Urinary bladder (tissue), 4 donors: Measurements from ENCODE around the gene TCIRG1. TPM values are rescaled to one million over a fixed set of nuclear protein-coding genes. Genes with fewer than 3 reads are reported as not detected.

Experiments
- DNase-seq: peaks from one replicate; pipeline ENCODE4 v3.0.0-alpha.2; 2015; ENCODE audit errors: extremely low spot score
- H3K27ac ChIP-seq: one replicate; pipeline ENCODE4 v1.5.1; 2013; ENCODE audit warnings: low read depth, mild to moderate bottlenecking, moderate library complexity
- H3K36me3 ChIP-seq: one replicate; pipeline ENCODE4 v1.6.1; 2013; ENCODE audit warnings: mild to moderate bottlenecking, moderate library complexity; ENCODE audit not compliant: insufficient read depth
- H3K4me1 ChIP-seq: one replicate; pipeline ENCODE4 v1.6.1; 2013; ENCODE audit warnings: mild to moderate bottlenecking, moderate library complexity; ENCODE audit not compliant: insufficient read depth
- H3K4me3 ChIP-seq: one replicate; pipeline ENCODE4 v1.5.1; 2013; ENCODE audit warnings: low read depth, low read length
- WGBS: extraction: QIAGEN DNeasy Blood & Tissue Kit; methylation state at CpG from one replicate; pipeline ENCODE4 v1.1.7; 2013; 5-methylcytosine and 5-hydroxymethylcytosine counted together
- polyA plus RNA-seq: library from polyadenylated mRNA; stranded (reverse); fragments of 200-250 nt; gene quantifications from one replicate; pipeline ENCODE4 v1.2.3, GENCODE V29; 2013
- total RNA-seq: library from RNA; depleted of rRNA; stranded (reverse); fragments of >200 nt; gene quantifications from one replicate; pipeline ENCODE4 v1.2.3, GENCODE V29; 2014
- donor health status: healthy with polysubstance abuse.
- donor health status: healthy.

TCIRG1 gene
- total and polyA plus RNA-seq, 2 donors: 43.4 to 108 TPM

DNA sequence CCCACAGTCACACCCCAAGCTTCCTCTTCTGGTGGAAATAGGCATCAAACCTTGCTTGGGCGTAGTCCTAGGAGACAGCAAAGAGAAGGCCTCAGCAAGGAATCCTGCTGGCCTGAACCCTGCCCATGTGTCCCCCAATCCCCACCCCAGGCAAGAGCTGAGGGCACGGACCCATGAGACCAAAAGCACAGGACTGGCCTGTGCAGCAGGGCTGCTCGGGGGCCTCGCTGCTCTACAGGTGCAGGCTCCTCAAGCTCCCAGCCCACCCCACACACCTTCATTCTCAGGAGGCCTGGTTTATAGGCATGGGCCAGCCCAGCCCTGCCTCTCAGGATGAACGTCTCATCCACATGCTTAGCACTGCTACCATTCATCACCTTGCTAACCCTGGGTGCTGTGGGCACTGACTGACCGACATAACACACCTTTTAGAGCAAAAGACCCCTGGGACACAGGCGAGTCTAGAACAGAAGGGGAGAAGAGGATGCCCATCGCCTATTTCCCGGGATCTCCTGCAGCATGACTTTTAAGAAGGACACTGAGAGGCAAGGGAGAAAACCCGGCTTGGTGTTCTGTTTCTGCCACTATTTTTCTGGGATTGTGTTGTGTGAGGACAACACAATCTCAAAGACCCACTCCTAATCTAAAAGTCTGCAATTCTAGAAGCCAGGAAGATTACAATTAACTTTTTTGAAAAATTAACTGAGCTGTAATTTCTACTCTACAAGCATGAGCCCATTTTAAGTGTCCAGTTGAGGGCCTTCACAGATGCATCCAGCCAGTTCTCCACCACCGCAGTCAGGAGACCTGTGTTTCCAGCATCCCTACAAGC lies 15.4 kb downstream of the TCIRG1 start:
- H3K36me3 ChIP-seq: peaks cover 11% of the 10 kb centered on the region
- WGBS: 88% methylated on average over 11 of the region's 11 CpGs
- H3K27ac ChIP-seq: no peak overlapping the region
- H3K4me1 ChIP-seq: no peaks in the 10 kb centered on the region
- no peak for DNase-seq
- H3K4me3 ChIP-seq: no peak overlapping the region

DNA sequence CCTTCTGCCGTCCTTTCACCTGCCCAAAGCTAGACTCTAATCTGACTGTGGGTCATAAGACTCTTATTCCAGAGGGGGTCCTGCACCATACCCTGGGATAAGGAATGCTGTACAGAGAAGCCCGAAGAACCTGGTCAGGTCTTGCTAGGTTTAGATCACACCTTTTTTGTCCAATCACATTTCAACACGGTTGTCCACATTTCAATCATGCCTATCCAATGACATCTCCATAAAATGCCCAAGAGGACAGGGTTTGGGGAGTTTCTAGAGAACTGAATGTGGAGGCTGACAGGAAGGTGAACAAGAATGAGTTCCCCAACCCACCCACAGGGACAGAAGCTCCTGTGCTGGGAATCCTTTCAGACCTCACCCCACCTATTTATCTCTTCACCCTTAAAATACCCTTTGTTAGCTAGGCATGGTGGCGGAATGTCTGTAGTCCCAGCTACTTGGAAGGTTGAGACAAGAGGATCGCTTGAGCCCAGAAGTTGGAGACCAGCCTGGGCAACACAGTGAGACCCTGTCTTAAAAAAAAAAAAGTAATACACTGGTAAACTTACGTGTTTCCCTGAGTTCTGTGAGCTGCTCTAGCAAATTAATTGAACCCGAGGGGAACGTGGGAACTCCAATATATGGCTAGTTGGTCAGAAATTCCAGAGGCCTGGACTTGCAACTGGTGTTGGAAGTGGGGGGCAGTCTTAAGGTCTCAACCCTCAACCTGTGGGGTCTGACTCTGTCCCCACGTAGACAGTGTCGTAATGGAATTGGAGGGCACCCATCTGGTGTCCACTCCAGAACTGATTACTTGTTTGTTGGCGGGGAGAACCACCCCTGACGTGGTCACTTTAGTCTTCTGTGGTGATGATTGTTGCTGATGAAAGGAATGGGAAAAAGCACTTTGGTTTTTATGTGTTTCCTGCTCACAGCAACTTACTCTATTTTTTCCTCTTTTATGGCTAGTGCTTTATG lies 17.8 kb downstream of the TCIRG1 start:
- Histone ChIP-seq H3K36me3 (peaks cover 2% of the 10 kb centered on the region), H3K4me3 (no peak overlapping the region), H3K27ac (no peak overlapping the region), H3K4me1 (no peaks in the 10 kb centered on the region)
- DNase-seq: no peak
- 92% methylated on average over 12 of the region's 12 CpGs for WGBS

DNA sequence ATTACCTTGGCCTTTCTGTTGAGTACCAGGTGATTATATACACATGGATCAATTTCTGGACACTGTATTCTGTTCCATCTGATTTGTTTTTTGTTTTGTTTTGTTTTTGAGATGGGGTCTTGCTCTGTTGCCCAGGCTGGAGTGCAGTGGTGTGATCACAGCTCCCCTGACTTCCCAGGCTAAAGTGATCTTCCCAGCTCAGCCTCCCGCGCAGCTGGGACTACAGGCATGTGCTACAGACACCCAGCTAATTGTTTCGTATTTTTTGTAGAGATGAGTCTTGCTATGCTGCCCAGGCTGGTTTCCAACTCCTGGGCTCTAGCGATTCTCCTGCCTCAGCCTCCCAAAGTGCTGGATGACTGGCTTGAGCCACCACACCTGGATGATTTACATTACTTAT lies 19.0 kb downstream of the TCIRG1 start:
- H3K4me1 ChIP-seq: no peaks in the 10 kb centered on the region
- H3K27ac ChIP-seq: no peak overlapping the region
- 95% methylated on average over 4 of the region's 4 CpGs for WGBS
- DNase-seq: no peak
- H3K36me3 ChIP-seq: peaks cover 5% of the 10 kb centered on the region
- no peak overlapping the region for H3K4me3 ChIP-seq

DNA sequence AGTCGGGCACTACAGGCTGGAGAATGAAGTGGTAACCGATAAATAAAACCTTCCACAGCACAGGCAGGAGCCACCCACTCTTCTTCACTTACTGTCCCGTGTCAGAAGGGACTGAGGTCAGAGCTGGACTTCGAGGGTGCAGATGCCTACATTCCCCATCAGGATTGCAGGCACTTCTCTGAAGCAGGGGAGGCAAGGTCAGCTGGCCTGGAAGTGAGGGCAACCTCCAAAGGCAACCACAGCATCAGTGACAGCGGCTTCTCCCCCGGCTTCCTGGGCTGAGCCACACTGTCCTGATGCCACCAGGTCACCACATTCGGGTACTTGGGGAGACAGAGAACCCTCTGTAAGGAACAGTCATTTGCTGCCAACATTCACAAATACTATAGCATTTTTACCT lies 22.7 kb downstream of the TCIRG1 start:
- H3K36me3 ChIP-seq: peaks cover 5% of the 10 kb centered on the region
- WGBS: 96% methylated on average over 7 of the region's 7 CpGs
- no peak overlapping the region for H3K4me3 ChIP-seq
- no peak for DNase-seq
- H3K4me1 ChIP-seq: no peaks in the 10 kb centered on the region
- no peak overlapping the region for H3K27ac ChIP-seq

DNA sequence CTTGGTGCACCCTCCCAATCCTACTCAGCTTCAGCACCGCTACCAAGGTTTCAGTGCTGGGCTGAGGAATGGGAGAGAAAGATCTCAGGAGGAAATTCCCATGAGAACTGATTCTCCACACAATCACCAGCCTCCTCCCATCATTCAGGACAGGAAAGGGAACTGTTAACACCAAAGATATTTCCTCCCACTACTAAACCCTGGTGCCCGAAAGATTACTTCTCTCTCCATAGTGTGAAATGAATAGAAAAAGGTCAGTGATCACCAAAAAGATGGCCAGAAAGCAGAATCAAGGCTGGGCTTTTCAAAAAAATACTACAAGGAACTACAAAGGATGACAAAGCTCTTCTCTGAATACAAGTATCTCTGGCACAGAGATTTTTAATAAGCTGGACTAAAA lies 26.1 kb downstream of the TCIRG1 start:
- H3K36me3 ChIP-seq: peaks cover 11% of the 10 kb centered on the region
- H3K4me3 ChIP-seq: no peak overlapping the region
- WGBS: 88% methylated on average over 2 of the region's 2 CpGs
- H3K27ac ChIP-seq: no peak overlapping the region
- no peaks in the 10 kb centered on the region for H3K4me1 ChIP-seq
- no peak for DNase-seq

DNA sequence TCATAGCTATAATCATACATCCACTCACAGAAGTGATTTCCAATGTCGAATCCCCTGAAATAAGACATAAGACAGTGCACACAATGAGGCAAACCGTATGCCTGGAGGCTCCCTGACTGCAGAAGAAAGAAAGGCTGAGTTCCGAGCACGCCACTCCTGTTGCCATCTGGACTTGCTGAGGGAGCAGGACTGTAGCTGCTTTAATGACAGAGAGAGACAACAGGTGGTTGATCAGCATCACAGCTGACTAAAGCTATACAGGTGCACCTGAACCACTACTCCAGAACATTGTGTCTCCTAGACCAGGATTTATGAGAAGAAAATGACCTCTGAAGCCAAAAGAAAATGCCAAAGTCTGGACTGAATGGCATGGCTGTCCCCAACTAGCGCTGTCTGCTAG lies 27.0 kb downstream of the TCIRG1 start:
- Histone ChIP-seq H3K4me1 (no peaks in the 10 kb centered on the region), H3K36me3 (peaks cover 11% of the 10 kb centered on the region), H3K4me3 (no peak overlapping the region), H3K27ac (no peak overlapping the region)
- 95% methylated on average over 5 of the region's 5 CpGs for WGBS
- no peak for DNase-seq

DNA sequence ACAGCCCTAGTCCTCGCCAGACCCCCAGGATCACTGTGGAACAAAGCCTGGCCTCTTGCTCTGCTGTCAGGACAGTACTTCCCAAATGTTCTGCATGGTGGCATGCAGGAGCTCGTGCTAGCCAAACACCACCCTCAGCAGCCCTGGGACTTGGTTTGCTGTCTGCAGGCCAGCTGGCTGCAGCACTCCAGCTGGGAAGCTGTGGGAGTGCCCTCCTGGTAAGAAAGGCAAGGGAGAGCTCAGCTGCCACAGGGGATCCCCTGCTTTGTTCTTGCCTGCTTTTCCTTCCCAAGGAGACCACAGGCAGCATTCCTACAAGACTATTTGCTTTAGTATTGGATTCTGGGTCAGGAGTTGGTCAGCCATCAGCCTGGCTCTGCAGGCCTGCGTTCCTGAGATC lies 27.9 kb downstream of the TCIRG1 start:
- Histone ChIP-seq H3K36me3 (peaks cover 11% of the 10 kb centered on the region), H3K4me3 (no peak overlapping the region), H3K27ac (no peak overlapping the region), H3K4me1 (no peaks in the 10 kb centered on the region)
- 92% methylated on average over 3 of the region's 3 CpGs for WGBS
- no peak for DNase-seq

DNA sequence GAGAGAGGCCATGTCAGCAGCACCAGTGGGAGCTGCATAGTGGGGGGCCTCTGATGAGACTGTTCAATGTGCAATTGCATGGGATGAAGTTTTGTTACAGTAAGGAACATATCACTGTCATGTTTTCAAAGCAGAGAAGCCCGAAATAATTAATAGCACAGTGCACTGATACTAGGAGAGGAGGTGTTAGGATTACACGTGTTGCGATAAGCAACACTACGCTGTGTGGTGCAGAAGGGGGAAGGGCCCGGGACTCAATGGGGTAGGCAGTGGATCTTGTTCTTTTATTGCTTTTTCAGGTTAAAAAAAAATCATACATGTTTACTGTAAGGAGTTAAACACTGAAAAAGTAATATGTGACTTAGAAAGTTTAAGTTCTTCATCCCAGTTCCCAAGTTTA lies 29.2 kb downstream of the TCIRG1 start:
- H3K27ac ChIP-seq: no peak overlapping the region
- 93% methylated on average over 5 of the region's 5 CpGs for WGBS
- no peaks in the 10 kb centered on the region for H3K4me1 ChIP-seq
- DNase-seq: no peak
- H3K4me3 ChIP-seq: no peak overlapping the region
- H3K36me3 ChIP-seq: peaks cover 8% of the 10 kb centered on the region

DNA sequence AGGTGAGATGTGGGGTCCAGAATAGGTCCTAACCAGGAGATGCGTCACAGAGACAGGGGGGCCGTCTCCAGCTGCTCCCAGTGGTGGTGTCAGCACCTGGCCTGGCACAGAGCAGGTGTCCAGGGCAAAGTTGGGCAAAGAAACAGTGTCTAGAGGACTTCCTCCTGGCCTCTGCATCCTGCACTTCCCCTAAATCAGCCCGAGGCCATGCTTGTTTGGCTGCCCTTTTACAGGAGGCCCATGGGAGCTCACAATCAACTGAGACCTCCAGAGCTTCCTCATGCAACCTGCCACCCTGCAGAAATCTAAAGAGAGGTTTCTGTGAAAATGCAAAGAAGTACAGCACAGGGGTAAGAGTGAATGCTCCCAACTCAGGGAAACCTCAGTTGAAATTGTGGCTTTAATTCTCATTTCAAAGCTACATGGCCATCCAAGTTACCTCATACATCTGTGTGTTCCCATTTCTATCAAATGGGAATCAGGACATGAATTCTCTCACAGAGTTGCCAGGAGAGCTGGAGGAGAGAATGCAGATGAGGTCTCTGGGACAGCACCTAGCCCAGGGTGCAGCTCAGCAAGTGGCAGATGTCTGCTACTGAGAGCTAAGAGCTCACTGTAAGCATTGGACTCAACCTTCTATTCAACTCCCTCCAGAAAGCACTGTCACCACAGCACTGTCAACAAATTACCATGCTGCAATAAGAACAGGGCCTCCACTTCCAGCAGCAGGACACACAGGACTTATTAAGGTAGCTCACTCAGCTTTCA lies 32.6 kb downstream of the TCIRG1 start:
- Histone ChIP-seq H3K4me1 (no peaks in the 10 kb centered on the region), H3K36me3 (peaks cover 8% of the 10 kb centered on the region), H3K27ac (no peak overlapping the region), H3K4me3 (no peak overlapping the region)
- 90% methylated on average over 3 of the region's 3 CpGs for WGBS
- no peak for DNase-seq

DNA sequence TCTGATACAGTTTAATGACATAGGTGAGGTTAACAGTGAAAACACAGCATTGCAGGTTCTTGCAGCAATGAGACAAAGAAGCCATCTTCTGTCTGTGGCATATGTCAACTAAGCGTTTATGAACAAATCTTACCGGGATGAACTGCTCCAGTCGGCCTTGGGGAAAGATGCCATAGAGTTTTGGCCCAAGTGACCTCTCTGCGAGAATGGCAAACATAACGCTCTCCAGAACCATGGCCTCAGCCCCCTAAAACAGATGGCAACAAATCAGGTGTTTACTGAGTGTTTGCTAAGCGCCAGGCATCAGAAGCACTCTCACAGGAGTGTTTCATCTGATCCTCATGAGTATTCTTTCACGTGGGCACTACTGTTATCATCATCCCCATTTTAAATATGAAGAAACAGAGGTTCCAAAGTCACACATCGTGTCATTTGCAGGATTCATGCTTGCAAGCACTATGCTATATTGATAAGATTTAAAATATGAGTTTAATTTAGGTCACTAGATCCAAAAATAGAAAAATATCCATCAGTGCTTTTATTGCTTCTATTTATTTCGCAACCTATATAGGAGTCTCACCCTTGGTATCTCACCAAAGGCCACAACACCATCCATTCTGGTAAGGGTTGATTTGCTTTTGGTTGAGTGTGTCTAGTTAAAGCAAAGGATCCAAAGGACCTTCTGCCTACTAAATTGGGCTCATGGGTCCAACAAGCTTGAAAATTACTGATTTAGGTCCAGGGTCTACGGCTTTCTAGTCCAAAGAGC lies 35.9 kb downstream of the TCIRG1 start:
- Histone ChIP-seq H3K36me3 (peaks cover 1% of the 10 kb centered on the region), H3K27ac (no peak overlapping the region), H3K4me3 (no peak overlapping the region), H3K4me1 (no peaks in the 10 kb centered on the region)
- WGBS: 91% methylated on average over 10 of the region's 10 CpGs
- DNase-seq: no peak

DNA sequence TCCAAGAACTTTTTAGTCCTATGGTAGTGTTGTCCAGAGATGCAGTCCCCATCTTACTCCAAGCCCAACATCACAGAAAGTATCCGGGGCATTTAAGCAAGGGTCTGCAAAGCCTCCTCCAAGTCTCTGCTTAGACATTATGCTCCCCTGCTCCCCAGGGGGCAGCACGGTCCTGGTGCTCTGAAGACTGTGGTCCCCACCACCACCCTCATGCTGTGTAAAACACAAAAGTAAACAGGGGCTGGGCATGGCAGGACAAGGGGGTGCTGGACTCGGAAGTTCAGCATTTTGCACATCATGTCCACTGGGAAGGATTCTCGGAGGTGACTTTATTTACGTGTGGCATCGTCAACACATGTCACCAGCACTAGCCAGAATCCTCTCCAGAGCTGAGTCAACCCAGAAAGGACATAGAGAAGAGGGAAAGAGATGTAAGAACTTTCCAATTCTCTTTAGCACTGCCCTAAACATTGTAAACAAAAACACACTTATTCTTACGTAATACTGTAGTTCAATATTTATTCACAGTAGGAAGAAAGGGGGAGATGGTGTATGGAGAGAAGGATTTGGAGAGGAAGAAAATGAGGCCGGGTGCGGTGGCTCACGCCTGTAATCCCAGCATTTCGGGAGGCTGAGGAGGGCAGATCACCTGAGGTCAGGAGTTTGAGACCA lies 37.7 kb downstream of the TCIRG1 start:
- DNase-seq: no peak
- Histone ChIP-seq H3K4me3 (no peak overlapping the region), H3K4me1 (no peaks in the 10 kb centered on the region), H3K36me3 (no peaks in the 10 kb centered on the region), H3K27ac (no peak overlapping the region)
- WGBS: 71% methylated on average over 11 of the region's 11 CpGs
